GM19043 (cell line): ENCODE data around the gene WDPCP.
"Not testable (repeated sequence)": the region's sequence is repeated elsewhere in the genome, so short reads cannot be mapped to it uniquely, and the experiment has no call there.

Experiments
- ATAC-seq: cut with Tn5 transposase; IDR thresholded peaks from one replicate; pipeline ENCODE4 v1.9.1; 2021; ENCODE audit warnings: low read depth; ENCODE audit not compliant: unreplicated experiment

Gene WDPCP, protein sequence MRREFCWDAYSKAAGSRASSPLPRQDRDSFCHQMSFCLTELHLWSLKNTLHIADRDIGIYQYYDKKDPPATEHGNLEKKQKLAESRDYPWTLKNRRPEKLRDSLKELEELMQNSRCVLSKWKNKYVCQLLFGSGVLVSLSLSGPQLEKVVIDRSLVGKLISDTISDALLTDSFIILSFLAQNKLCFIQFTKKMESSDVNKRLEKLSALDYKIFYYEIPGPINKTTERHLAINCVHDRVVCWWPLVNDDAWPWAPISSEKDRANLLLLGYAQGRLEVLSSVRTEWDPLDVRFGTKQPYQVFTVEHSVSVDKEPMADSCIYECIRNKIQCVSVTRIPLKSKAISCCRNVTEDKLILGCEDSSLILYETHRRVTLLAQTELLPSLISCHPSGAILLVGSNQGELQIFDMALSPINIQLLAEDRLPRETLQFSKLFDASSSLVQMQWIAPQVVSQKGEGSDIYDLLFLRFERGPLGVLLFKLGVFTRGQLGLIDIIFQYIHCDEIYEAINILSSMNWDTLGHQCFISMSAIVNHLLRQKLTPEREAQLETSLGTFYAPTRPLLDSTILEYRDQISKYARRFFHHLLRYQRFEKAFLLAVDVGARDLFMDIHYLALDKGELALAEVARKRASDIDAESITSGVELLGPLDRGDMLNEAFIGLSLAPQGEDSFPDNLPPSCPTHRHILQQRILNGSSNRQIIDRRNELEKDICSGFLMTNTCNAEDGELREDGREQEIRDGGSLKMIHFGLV

DNA sequence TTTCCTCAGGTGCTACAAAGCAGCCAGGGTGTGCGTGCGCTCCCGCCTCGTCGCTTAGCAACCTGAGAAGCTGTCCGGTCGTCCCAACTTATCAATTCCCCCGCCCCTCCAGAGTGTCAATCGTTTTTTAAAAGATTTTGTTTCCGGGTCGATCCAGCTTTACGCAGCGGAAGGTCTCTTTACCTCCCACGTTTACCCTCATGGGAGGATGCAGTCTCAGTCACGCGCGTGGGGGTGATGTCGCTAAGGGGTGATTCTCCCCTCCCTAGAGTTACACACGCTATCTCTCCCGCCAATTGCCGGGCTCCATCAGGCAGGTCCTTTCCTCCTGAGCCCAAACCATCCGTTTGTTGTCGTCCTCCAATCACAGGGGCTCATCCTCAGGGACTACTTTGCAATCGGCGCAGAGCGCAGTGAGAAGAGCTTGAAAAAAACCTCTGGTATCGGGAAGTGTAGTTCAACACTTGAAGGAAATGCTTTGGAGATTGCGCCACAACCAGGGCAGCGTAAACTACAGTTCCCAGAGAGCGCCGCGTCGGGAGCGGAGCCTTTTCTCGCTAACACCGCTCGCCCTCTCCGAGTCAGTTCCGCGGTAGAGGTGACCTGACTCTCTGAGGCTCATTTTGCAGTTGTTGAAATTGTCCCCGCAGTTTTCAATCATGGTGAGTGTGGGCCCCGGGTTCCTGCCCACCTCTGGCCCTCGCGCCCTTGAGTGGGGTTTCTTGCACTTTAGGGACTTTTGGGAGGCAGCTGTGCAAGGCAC, at the start of gene WDPCP, which contains the start of gene MDH1:
WDPCP (minus strand) TSS at position 93 of the 763 bp plus-strand sequence. CDS start 206 bp downstream, outside the sequence.
MDH1 (plus strand) TSS at position 579 of the 763 bp plus-strand sequence; CDS start at position 660, 81 bp downstream.
- ATAC-seq = peak; percentile 83

- ATAC-seq = no peak
Measured at GRCh38 chr2:63632382-63632781, 44.1 kb upstream of the WDPCP start.

- ATAC-seq = no peak
Measured at GRCh38 chr2:63631501-63631900, 43.2 kb upstream of the WDPCP start.

- ATAC-seq = no peak
Measured at GRCh38 chr2:63628403-63628942, 40.2 kb upstream of the WDPCP start.

GRCh38 chr2:63627866-63628265, 39.6 kb upstream of the WDPCP start:
- ATAC-seq = no peak

- ATAC-seq = not testable (repeated sequence)
Measured at GRCh38 chr2:63623763-63624162, 35.5 kb upstream of the WDPCP start.

GRCh38 chr2:63622751-63623150, 34.5 kb upstream of the WDPCP start:
- ATAC-seq = no peak

DNA sequence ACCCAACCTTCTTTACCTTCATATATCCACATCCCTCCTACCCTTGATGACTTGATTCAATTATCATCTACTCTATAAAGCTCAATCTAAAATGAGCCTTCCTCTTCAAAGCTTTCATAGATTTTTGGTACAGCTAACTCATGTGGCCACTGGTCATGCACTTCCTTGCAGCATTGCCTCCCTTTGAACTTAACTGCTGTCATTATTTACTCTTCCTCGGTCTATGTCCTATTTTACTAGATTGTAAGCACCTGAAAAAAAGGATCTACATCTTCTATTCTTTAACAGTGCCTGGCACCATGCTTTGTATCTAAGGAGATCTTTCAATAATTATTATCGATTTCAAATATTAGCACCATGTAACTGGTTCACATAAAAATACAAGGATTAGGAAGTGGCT, 31.1 kb upstream of the WDPCP start:
- ATAC-seq = no peak

DNA sequence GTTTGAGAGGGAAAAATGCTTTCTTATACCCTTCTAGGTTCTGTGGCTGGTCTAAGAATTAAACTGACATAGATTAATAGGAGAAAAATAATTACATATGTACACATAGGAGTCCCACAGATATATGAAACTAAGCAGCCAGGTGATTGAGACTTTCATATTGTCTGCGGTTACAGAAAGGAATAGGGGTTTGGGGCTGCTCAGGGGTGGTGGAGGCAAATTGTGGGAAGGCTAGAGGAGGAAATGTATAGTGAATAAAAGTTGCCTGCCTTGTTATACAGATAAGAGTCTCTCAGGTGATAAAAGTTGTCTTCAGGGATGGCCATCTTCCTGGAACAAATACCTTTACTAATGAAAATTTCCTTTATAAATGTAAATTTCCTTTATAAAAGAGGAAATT, 29.1 kb upstream of the WDPCP start:
- no peak for ATAC-seq

- no peak for ATAC-seq
Measured at GRCh38 chr2:63614983-63615945, 27.0 kb upstream of the WDPCP start.

DNA sequence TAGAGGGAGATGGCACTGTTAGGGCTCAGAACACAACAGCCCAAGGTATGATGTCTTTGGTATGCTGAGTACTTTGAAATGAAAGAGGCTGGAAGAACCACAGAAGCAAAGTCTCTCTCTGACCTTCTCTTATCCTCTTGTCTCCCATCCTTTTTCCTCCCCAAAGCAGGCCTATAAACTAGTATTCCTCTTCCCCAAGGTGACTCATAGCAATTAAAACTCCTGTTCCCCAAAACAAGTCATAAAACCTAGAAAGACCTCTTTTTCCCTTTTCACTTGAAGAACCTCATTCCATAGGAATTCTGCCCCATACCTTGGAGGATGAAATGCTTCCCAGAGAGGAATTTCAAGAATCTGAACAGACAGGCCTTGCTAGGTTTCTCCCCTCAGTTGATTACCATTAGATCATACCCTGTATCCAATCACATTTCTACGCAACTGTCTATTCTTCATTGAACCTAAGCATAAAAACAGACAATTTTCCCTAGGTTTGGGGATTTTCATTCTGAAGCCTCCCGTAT, 26.2 kb upstream of the WDPCP start:
- no peak for ATAC-seq

DNA sequence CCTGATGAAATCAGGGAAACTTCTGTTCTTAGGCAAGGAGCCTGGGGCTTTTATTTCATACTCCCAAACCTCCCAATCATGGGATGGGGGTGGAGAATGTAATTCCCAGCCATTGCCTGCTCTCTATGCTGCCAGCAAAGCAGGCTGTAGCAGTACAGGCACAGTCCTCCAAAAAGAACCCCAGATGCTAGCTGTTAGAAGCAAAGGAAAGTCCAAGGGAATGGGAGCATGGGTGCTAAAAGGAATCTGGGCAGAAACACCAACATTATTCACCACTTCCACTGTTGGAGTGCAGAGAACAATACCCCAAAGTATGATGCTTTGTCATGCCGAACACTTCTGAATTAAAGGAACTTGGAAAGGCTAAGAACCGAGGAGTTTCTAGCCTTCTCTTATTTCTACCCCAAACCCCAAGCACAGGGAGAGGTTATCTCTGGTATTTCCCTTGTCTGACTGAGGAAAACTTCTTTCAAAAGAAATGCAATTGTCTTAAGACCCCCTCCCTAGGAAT, 25.2 kb upstream of the WDPCP start:
- no peak for ATAC-seq

- ATAC-seq = no peak
Measured at GRCh38 chr2:63610525-63610924, 22.2 kb upstream of the WDPCP start.

DNA sequence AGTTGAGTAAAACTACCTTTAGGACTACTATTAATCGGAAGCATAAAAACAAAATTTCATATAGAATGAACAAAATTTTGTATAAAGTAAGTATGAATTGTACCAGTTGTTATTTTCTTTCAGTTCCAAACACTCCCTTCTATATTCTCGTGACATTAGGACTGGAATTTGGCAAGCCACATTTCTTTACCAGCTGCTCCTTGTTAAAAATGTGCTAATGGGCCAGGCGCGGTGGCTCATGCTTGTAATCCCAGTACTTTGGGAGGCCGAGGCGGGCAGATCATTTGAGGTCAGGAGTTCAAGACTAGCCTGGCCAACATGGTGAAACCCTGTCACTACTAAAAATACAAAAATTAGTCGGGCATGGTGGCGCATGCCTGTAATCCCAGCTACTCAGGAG, 20.6 kb upstream of the WDPCP start:
- not testable (repeated sequence) for ATAC-seq

DNA sequence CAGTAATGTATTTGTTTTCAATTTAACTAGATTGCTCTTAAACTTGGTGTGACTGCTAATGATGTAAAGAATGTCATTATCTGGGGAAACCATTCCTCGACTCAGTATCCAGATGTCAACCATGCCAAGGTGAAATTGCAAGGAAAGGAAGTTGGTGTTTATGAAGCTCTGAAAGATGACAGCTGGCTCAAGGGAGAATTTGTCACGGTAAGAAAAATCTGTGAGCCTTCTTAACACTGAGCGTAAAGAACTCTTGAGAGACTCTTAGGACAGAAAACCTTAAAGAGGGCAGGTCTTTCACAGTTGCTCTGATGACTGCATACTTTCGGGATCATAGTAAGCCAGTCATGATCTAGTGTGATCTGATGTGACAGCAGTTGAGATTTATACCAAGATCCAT, 16.4 kb upstream of the WDPCP start:
- ATAC-seq = no peak

DNA sequence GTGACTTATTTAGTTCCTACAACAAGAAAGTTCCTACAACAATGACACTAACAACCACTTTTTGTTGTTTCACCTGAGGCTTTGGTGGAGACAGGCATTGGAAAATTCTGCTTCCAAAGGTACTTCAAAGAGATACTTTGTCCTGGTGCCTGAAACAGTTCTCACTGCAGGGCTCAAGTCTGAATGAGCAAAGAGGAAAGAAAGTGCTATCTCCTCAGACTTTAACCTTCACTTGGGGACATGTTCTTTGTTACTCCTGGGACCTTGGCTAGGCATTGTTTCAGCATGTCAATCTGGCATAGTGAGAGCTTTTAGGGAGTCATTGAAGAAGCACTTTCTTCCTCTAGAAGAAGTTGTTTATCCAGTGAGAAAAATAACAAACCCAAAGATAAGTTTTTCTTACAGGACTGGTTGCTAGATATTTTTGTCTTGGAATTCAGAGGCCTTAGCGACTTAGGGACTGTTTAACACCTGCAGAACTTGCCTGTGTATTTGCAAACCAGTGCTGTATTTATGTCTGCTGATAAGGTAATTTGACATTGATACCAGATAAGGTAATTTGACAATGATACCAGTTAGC, 12.7 kb upstream of the WDPCP start:
- ATAC-seq = no peak

DNA sequence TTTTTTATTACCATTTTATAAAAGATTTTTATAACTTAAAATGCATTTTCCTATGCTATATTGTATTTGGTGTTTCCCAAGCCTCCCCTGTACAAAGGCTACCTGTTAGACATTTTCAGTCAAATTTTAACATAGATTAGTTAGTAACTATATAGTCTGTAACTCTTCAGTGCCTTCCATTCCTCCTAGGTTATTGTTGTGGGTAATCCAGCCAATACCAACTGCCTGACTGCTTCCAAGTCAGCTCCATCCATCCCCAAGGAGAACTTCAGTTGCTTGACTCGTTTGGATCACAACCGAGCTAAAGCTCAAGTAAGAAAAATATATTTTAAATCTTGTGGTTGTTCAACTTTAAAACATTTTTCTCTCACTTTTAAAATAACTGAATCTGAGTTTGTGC, 10.7 kb upstream of the WDPCP start:
- no peak for ATAC-seq

DNA sequence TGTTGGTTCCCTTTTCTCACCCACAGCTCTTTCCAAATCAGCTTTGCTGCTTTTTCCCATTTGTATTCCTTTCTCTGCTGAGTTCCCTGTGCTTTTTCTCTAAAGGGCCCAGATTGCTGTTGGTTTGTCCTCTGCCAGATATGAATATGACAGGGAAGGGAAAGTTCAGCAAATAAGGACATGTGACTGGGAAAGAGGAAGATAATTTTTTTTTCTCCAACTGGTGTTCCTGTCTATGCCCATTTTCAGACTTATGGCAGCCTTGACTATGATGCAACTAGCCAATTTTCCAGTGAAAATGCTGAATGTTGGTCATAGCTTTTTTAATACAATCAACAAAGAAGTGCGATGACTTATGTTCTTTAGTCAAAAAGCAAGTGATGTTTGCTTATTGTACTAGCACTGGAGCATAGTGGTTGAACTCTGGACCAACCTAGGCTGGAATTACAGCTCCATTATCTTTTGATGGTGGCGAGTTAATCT, 8.2 kb upstream of the WDPCP start:
- ATAC-seq = no peak

- no peak for ATAC-seq
Measured at GRCh38 chr2:63594660-63595059, 6.4 kb upstream of the WDPCP start.
